ENCODE data around the gene NTRK3.
A peak's percentile ranks its signal among the peaks of the same experiment; 100 is the strongest.

The NTRK3 gene

DNA sequence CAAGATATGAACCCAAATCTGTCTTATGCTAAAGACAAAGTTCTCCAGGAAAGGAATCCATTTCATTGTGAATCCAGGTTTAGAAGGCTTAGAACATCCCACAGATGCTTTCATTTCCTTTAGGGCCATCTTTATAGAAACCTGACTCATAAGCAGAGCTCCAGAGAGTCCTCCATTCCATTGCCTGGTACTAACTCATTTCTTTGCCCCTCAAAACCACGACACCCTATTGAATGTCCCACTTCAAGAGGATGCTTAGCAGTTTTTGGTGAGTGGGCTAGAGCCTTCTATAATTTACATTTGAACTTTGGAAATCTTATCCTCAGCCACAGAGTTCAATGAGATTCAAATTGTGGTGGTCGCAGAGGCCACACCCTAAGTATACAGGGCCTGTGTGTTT, 325.0 kb downstream of the NTRK3 start:
- DNase-seq, result no peak

DNA sequence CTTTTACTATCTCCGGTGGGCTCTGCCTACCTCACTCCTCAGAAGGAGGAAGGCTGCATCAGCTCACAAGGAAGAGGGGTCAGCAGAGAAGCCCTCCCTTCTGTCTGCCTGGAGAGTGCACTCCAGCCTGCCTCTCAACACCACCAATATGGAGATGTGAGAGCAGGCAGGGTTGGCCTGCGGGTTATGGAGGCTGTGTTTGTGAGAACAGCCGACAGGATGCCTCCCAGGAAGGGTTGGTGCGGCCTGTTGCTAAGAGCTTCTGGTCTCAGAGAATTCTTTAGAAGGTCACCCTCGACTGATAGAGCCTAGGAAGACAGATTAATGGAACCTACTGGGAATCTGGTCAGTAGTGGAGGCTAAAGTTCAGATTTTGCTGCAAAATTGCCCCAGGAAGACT, 326.1 kb downstream of the NTRK3 start:
- no peak for DNase-seq

DNA sequence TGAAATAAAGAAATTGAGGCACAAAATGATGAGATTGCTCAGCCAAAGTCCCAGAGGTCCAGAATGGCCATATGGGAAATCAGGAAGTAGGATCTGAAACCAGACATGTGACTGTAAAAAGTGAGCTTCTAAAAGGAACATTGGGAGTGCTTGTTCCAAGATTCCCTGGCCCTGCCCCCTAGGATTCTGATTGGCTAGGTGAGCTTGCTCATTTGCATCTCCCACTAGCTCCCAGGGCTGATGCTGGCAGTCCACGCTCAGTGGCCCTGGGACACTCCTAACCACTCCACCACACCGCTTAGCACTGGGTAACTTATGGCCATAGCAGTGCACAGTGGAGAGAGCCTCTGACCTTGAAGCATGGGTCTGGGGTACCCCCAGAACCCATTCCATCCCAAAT, 326.7 kb downstream of the NTRK3 start:
- no peak for DNase-seq

DNA sequence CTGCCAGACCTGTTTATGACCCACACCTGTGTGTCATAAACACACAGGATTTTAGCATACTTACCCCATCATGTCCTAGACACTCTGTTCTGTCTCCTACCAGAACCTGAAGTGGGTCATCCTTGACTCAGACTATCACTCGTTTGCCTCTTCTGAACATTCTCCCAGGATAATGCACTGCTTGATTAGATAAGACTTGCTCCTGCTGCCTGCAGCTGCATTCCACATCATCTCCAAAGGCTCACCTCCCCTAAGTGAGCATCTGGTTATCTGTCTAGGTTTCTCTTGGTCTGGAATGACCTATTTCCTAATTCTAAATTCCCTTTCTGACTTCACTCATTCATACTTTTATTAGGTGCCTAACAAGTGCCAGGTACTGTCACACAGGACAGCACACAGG, 332.1 kb downstream of the NTRK3 start:
- no peak for DNase-seq

DNA sequence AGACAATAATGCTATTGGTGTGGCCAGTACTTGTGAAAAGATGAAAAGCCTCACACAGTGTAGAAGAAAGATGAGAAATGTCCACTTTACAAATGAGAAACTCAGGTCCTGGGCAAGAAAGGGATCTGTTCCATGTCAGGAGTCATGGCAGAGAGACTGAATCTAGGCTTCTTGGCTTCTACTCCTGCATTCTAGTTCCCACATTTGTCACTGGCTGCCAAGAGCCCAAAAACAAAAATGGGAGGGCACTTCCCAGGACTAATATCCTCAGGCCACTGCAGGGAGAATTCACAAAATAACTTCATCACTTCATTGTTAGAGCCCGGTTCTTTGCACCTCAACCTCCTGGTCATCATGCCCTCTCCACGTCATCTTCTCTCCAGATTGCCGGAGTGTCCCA, 337.5 kb downstream of the NTRK3 start:
- DNase-seq, result no peak

DNA sequence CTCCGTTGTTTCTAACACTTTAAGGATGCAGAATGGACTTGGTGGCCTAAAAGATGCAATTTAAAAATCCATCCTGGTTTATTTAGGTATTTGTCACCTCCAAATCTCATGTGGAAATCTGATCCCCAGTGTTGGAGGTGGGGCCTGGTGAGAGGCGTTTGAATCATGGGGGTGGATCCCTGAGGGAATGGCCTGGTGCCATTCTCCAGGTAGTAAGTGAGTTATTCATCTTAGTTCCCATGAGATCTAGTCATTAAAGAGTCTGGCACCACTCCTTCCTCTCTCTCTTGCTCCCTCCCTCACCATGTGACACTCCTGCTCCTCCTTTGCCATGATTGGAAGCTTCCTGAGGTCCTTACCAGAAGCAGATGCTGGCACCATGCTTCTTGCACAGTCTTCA, 339.1 kb downstream of the NTRK3 start:
- no peak for DNase-seq

DNA sequence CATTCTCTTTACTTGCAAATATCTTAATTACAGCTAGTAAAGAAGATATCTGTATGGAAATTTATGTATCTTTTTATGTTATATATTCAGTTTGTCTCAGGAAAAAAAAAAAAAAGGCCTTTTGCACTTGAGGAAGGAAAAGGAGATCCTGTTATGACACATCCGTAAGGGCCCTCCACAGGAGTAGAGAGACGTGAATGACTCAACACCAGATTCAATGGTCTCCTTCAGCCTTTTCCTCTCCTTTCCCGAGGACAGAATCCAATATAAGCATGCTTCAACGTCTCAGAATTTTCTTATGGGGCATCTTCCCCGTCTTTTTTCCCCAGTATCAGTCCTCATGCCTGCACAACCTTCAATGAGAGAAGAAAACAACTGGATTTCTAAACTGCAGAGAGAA, 340.3 kb downstream of the NTRK3 start:
- no peak for DNase-seq

DNA sequence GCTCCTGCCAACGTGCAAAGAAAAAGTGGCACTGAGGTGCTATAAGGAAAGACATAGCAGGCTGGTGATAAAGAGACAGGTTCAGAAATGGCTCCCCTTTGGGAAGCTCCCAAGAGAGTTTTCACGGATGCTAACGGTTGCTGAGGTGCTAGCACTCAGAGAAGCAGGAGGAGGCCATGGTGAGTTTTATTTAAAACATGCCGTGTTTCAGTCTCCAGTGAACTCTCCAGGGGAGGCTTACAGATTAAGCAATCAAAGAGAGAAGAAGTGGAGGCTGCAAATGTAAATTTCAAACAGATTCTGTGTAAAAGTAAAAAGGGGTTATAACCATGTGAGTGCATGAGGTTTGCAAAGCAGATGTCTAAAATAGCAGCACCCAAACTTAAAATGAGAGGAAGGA, 346.2 kb downstream of the NTRK3 start:
- no peak for DNase-seq

DNA sequence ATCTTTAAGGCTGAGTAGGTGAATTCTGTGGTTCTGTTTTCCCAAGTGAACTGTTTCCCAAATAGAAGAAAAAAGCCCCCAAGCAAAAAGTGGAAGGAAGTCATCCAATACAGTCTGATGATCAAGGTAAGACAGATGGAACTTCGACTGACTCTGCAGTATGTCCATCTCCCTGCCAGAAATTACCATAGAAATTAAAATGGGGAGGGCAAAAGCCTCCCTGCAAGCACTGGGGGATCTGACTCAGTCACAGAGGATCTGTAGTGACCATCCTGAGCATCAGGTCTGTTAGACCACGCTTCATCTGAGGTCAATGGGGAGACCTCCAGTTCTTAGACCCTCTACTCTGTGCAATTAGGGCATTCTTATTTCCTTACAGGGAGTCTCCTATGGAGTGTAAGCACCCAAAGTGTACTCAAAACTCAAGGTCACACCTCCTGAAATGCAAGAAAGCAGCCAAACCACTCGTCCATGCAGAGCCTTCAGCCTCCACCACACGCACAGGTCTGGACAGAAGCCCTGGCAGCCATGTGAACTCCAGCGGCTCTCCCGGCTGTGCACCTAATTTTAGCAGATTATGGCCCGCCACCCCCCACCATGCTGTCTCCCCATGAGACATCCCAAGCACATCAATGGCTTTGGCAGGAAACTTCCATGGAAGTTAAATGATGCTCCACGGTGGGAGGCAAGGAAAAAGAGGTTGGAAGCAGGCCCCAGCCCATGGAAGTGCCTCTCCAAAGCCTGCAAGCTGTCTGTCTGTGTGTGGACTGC, 348.7 kb downstream of the NTRK3 start:
- no peak for DNase-seq

DNA sequence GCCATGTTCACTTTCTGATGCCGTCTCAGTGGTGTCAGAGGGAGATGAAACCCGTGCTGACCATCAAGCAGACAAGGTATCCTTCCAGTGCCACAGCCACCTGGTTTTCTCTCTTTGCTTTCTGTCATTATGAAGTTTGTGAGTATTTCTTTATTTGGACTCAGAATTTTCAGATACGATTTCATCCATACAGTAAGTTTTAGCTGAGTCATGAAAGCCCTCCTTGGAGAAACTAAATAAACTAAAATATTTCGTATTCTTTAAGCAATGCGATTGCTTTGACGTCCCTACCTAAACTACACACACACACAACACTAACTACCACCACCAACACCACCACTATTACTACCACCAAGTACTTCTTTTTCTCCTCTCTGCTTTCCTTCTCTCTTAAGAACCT, 350.1 kb downstream of the NTRK3 start:
- DNase-seq, result no peak

DNA sequence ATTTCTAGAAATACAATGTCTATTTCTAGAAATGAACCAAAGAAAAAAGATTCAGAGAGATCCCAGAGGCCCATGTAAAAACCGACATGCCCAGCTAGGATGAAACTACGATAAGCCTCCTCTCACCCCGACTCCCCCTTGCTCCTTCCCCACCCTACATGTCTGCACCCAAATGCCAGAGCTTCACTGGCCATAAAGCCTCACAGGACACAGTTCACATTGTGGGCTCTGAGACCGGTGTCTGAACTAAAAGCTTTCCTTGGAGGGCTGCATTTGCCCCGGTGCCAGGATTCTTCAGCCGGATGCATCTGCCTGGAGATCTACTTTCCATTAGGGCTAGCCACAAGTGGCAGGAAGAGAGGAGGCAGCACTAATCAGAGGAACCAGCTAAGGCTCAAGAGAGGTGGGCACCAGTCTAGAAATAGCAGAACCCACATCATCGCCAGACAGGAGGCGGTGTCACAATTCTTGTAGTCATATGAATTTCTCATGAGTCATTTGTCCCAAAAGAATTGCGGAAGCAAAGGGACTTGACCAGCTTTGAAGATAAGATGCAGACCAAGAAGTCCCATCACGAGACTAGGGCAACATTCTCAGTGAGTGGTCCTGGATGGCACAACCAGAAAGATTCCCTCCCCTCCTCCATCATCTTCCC, 353.6 kb downstream of the NTRK3 start:
- DNase-seq, result no peak

DNA sequence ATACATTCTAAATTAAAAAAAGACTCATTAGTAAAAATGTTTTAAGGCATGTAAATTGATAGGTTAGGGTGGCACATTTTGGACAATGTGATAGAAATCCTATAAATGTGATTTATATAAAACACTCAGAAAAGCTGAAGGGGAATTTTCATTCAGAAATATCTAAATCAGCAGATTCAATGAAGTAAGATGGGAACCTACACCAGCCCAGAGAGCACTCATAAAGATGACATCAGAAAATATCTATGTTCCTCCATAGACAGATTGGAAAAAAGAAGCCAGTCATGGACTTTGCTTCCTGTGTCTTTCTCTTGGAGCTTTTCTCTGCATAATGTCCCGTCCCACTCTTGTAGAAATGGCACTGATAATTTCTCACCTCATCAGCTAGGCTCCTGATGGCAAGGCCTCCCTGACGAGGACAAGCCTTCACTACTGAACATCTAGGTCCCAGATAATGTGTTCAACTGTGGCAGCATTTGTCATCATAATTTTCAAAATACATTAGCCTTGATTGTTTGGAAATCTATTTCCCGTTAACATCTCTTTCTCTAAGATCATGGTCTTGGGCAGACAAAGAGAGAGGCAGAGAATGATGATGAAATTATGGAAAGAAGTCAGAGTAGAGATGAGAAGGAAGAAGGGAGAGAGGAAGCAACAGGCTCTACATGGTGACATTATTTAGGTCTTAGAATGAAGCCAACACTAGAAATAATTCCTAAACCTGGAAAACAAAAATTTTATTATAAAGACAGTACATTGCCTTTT, 354.4 kb downstream of the NTRK3 start:
- no peak for DNase-seq

DNA sequence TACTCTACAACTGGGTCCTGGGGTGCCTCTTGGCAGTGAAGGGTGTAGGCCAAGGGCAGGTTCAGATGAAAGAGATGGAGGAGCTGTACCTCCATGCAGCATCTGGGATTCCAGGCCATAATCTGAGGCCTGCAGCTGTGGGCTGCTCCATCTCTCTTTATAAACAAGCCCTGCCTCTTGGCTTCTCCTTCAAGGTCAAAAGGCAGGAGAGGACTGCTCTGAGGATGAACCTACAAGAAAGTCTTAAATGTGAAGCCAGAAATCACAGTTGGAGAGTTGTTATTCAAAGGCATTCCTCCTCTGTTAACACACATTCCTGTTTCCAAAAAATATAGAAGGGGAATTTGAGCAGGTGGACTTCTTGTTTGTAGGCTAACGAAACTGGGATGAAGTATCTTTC, 355.5 kb downstream of the NTRK3 start:
- no peak for DNase-seq

DNA sequence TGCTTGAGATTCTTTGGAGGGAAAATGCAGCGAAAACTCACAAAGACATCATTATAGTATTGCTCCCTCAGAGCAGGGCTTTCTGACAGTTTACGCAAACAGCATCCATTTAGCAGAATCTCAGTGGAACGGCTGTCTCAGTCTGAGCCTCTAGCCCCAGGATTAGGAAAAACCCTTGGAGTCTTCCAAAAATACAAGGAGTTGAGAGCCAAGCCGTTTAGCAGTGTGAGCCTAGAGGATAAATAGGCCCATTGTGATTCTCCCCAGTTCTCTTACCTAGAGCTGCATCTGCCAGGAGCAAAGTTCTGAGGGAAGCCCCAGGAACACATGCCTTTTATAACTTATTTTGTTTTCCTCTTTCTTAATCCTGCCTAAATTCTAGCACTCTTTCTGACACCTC, 359.6 kb downstream of the NTRK3 start:
- no peak for DNase-seq

DNA sequence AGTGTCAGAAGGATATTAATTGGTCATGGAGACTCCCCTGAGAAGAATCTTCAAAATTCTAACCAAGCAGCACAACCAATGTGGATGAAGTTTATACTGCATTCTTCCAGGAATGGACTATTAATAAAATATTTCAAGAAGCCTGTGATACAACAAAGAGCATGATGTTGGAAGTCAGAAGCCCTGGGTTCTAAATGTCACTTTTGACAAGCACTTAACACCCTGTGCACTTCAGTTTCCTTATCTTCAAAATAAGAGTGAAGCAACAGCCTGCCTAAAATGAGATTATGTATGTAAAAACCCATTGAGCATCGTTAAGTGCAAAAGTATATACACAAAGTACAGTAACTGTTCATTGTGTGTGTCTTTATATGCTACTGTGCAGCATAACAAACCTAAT, 369.4 kb downstream of the NTRK3 start:
- DNase-seq, result no peak

DNA sequence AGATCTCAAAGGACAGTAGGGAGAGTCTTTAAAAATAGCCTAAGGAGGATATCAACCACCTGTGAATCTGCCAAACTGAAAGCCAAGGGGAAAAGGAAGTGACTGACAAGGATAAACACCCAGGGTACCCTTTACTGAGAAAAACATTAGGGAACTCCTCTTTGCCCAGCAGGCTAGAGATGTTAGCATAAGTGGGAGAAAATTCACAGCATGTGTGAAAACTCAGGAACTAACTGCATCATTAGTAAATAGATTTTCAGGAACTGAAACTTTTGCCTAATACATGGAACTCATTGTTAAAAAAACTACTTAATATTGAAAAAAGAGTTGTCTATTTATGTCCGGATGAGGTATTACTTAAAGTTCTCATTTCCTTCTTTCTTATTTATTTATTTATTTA, 375.5 kb downstream of the NTRK3 start:
- DNase-seq, result no peak

DNA sequence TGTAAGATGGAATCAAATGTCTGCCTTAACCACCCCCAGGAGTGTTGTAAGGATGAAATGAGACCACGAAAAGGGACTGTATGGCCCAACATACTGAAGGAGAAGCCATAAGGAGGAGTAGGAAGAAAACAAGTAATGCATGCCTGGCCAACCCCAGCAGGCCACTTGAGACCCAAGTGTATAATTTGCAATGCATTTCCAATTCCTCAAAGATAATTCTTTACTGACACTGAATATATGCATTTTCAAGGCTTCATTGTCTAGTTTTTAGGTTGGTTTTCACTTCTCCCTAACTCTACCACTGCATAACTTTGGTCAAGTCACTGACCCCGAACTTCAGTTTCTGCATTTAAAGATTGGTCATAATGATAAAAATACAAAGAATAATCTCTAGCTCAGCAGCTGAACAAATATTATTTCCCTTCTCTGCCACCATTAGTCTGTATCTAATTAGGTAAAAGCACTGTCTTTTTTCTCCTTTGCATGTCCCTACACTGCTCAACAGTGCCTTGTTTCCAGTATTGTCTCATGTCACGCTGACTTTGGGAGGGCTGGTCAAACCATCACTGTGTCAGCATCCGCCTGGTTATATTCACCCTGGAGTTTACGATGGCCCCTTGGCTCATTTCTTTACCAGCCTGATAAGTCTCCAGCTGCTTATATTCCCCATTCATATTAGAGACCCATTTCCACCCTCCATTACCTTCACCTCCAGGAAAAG, 378.6 kb downstream of the NTRK3 start:
- DNase-seq, result no peak

DNA sequence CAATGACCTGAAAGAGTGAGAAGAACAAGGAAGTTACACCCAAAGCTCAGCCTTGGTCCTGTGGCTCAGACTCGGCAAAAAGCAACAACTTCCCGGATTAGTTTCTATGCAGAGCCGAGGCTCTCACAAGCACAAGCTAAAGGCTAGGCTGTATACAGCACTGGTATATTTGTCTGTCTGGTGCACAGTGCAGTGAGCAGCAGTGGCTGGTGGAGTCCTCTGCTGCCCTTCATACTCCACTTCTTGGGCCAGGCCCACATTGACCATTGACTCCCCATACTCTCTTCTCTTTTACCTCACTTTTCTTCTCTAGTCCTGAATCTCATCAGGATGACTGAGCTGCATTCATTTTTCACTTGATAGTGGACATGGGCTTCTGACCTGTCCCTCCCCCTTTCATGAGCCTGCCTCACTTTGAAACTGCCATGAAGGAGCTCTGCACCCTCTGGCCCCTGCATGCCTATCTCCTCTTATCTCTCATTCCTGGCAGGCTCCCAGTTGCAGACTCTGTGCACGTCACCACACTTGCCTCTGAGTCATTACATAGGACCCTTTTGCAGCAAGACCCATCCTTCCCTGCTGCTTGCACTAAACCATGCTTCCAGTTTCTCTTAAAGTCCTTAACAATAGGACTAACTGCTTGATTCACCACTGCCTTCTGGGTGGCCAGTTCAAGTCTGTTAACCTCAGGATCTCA, 379.3 kb downstream of the NTRK3 start:
- DNase-seq, result peak; percentile 58

DNA sequence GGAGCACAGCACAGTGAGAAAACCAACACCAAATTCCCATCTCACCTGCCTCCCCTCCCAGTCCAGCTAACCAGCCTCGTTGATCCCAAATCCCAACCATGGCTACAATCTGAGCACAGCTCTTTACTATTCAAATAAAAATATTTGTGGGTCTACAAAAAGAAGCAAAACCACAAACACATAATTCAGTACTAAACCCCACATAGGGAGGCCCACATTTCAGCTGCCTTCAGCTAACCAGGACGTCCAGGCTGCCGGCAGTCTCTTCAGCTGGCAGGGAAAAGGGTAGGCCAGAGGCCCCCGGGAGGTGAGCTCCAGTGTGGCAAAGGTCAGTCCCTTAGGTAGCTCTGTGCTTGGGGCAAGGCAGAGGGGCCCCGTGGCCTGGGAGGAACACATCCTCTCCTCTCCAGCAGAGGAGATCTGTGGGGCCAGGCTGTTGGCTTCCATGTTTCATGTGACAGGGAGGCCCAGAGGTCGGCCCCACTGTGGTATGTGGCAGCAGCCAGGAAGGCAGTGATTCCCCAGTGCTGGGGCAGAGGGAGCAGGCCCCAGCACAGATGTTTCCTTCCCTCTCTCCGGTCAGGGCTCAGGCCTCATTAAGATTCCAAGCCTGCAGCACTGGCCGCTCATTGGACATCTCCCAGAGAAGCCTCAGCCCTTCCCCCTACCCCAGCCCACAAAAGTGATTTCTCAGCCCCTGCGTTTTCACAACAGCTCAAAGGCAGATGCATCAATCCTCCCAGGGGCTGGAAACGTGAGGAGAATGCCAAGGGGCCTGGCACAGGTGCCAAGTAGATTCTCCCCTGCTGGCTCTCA, 381.4 kb downstream of the NTRK3 start:
- DNase-seq, result no peak

DNA sequence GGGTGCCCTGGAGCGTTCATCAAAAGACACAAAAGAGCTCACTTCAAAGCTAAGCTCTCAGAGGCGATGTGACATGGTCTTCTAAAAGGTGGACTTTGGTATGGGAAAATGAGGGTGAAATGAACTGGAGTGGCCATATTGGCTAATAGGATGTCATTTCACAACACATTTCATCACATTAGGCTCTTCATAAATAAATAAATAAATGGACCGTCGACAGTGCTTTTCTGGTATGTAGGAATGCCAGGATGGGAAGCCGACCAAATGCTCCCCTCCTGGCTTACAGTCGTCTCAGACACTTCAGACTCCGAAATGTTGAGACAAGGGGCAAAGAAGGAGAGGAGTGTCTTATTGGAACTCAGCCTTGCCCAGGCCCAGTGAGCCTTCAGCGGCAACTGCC, 383.0 kb downstream of the NTRK3 start:
- DNase-seq, result no peak

DNA sequence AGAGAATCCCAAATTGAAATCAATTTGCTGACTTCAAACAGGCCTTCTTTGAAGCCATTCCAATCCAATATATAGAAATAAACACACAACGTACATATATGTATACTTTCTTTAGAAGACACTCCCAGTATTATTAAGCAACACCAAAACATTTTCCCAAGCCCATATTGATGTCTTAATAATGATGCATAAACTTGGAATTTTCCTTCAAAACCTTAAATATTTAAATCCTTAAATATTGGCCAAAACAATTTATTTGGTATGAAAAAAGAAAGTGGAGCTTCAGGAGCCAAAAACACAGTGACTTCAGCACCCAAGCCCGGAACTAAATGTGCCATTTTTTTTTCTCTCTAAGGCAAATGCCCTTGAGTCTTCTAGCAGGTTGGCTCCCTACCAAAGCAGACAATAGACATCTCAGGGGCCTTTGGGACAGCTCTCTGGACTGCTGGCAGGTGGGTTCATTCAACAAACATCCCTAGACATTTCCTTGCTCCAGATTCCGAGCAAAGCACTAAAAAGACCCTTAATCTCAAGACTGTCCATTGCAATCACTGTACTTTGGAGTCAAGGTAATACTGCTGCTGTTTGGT, 384.7 kb downstream of the NTRK3 start:
- DNase-seq, result no peak
